T follicular helper cell (primary cell): ENCODE data around the gene ERCC6L2.

ENCODE experiments used
- DNase-seq: peaks from one replicate; pipeline ENCODE4 v3.0.0-alpha.2; 2020; ENCODE audit warnings: low read depth

The ERCC6L2 gene

GRCh38 chr9:95862343-95862742 lies 13.1 kb upstream of the ERCC6L2 start:
- DNase-seq, result no peak

GRCh38 chr9:95864852-95865580 lies 10.5 kb upstream of the ERCC6L2 start:
- DNase-seq, result no peak

- DNase-seq, result no peak
These were observed 5.1 kb upstream of the ERCC6L2 start for GRCh38 chr9:95870352-95870751.

GRCh38 chr9:95870906-95871305 lies 4.6 kb upstream of the ERCC6L2 start:
- no peak for DNase-seq

- no peak for DNase-seq
These were observed 1.0 kb upstream of the ERCC6L2 start for GRCh38 chr9:95874303-95874988.

- peak; percentile 44 for DNase-seq
These were observed 544 bp upstream of the ERCC6L2 start for GRCh38 chr9:95874989-95875304.

GRCh38 chr9:95876138-95876444 lies 600 bp downstream of the ERCC6L2 start:
- DNase-seq, result no peak

GRCh38 chr9:95876595-95876994 lies 1.1 kb downstream of the ERCC6L2 start:
- no peak for DNase-seq

- no peak for DNase-seq
These were observed 2.5 kb downstream of the ERCC6L2 start for GRCh38 chr9:95877984-95878383.

GRCh38 chr9:95879591-95879990 lies 4.1 kb downstream of the ERCC6L2 start:
- no peak for DNase-seq

GRCh38 chr9:95880021-95880690 lies 4.7 kb downstream of the ERCC6L2 start:
- no peak for DNase-seq

GRCh38 chr9:95887926-95888497 lies 12.5 kb downstream of the ERCC6L2 start:
- no peak for DNase-seq

GRCh38 chr9:95890594-95890993 lies 15.1 kb downstream of the ERCC6L2 start:
- no peak for DNase-seq

- DNase-seq, result no peak
These were observed 15.7 kb downstream of the ERCC6L2 start for GRCh38 chr9:95891067-95891671.

GRCh38 chr9:95892690-95893089 lies 17.2 kb downstream of the ERCC6L2 start:
- no peak for DNase-seq

- no peak for DNase-seq
These were observed 21.1 kb downstream of the ERCC6L2 start for GRCh38 chr9:95896580-95896979.

GRCh38 chr9:95901506-95901905 lies 26.0 kb downstream of the ERCC6L2 start:
- DNase-seq, result no peak

GRCh38 chr9:95903398-95903797 lies 27.9 kb downstream of the ERCC6L2 start:
- DNase-seq, result no peak

- no peak for DNase-seq
These were observed 32.3 kb downstream of the ERCC6L2 start for GRCh38 chr9:95907794-95908193.

GRCh38 chr9:95910023-95910707 lies 34.7 kb downstream of the ERCC6L2 start:
- no peak for DNase-seq

GRCh38 chr9:95910770-95911340 lies 35.4 kb downstream of the ERCC6L2 start:
- no peak for DNase-seq

- DNase-seq, result no peak
These were observed 37.3 kb downstream of the ERCC6L2 start for GRCh38 chr9:95912773-95913172.
